Activated CD4-positive, alpha-beta T cell treated with anti-CD3 and anti-CD28 coated beads, Interleukin-2, amount 10 ng/mL, durations not matched to agents 7 days and 5 days (primary cell): Measurements from ENCODE around the gene SORCS2. TPM values are rescaled to one million over a fixed set of nuclear protein-coding genes. Genes with fewer than 3 reads are reported as not detected.

Source experiments
- CTCF ChIA-PET: fragments of 350-600 bp; sonication (Branson Sonifier 250); formaldehyde crosslinking; loops from one replicate; lab custom pipeline; 2021; ENCODE audit warnings: antibody characterized with exemption; lab: Charles Lee
- POLR2A ChIA-PET: fragments of 350-600 bp; sonication (Branson Sonifier 250); formaldehyde crosslinking; loops from one replicate; lab custom pipeline; 2021; ENCODE audit warnings: antibody characterized with exemption; lab: Charles Lee
- DNase-seq: peaks from one replicate; pipeline ENCODE4 v3.0.0-alpha.2; 2020
- H3K27ac Mint-ChIP-seq: one replicate; pipeline ENCODE4 v1.8.0; 2021; ENCODE audit warnings: mild to moderate bottlenecking, moderate library complexity, mixed read lengths
- H3K27me3 Mint-ChIP-seq: one replicate; pipeline ENCODE4 v1.8.0; 2021; ENCODE audit warnings: mixed read lengths
- H3K36me3 Mint-ChIP-seq: one replicate; pipeline ENCODE4 v1.8.0; 2021; ENCODE audit warnings: low read depth, mixed read lengths
- H3K4me1 Mint-ChIP-seq: one replicate; pipeline ENCODE4 v1.8.0; 2021; ENCODE audit warnings: mixed read lengths
- H3K4me3 Mint-ChIP-seq: one replicate; pipeline ENCODE4 v1.8.0; 2021; ENCODE audit warnings: mild to moderate bottlenecking, moderate library complexity, mixed read lengths
- H3K9me3 Mint-ChIP-seq: one replicate; pipeline ENCODE4 v1.8.0; 2021; ENCODE audit warnings: mixed read lengths
- total RNA-seq, 2 experiments: library from RNA; stranded (reverse); gene quantifications; one replicate each; pipeline ENCODE4 v1.2.3, GENCODE V29; 2021

The SORCS2 gene
- total RNA-seq, 2 experiments from 2014 or later, result not detected

GRCh38 chr4:7631288-7632014 lies 439.1 kb downstream of the SORCS2 start:
- POLR2A ChIA-PET, result no interaction called here
- no peaks in the 10 kb centered on the region for H3K36me3 Mint-ChIP-seq
- no peak for DNase-seq
- H3K9me3 Mint-ChIP-seq, result no peaks in the 10 kb centered on the region
- CTCF ChIA-PET, result no interaction called here
- H3K4me3 Mint-ChIP-seq, result no peak overlapping the region
- H3K27ac Mint-ChIP-seq, result no peak overlapping the region
- H3K4me1 Mint-ChIP-seq, result no peaks in the 10 kb centered on the region
- H3K27me3 Mint-ChIP-seq, result peaks cover 7% of the 10 kb centered on the region

DNA sequence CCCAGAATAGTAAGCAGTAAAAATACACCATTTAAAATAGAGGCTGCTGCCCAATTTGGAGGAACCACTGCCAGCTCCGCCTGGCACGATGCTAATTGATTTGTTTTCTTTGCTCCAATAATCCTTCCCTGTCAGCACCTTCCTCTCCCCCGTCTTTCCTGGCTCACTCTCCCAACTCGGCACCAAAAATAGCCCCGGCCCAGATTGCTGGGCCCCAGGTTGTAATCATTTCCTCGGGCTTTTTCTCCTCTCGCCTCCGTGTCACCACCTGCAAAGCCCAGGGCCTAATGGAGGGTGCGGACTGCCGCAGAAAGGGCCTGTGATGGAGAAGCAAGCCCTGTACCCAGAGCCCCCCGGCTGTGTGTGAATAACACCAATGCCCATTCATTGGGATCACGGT lies 440.0 kb downstream of the SORCS2 start:
- H3K4me3 Mint-ChIP-seq, result no peak overlapping the region
- H3K9me3 Mint-ChIP-seq, result no peaks in the 10 kb centered on the region
- ChIA-PET CTCF (no interaction called here), POLR2A (no interaction called here)
- no peak overlapping the region for H3K27ac Mint-ChIP-seq
- H3K4me1 Mint-ChIP-seq, result no peaks in the 10 kb centered on the region
- peaks cover 7% of the 10 kb centered on the region for H3K27me3 Mint-ChIP-seq
- H3K36me3 Mint-ChIP-seq, result no peaks in the 10 kb centered on the region
- DNase-seq, result no peak

GRCh38 chr4:7632971-7633370 lies 440.6 kb downstream of the SORCS2 start:
- POLR2A ChIA-PET, result no interaction called here
- CTCF ChIA-PET, result no interaction called here
- no peak overlapping the region for H3K4me3 Mint-ChIP-seq
- no peaks in the 10 kb centered on the region for H3K4me1 Mint-ChIP-seq
- H3K36me3 Mint-ChIP-seq, result no peaks in the 10 kb centered on the region
- peaks cover 7% of the 10 kb centered on the region for H3K27me3 Mint-ChIP-seq
- no peak overlapping the region for H3K27ac Mint-ChIP-seq
- DNase-seq, result no peak
- no peaks in the 10 kb centered on the region for H3K9me3 Mint-ChIP-seq

DNA sequence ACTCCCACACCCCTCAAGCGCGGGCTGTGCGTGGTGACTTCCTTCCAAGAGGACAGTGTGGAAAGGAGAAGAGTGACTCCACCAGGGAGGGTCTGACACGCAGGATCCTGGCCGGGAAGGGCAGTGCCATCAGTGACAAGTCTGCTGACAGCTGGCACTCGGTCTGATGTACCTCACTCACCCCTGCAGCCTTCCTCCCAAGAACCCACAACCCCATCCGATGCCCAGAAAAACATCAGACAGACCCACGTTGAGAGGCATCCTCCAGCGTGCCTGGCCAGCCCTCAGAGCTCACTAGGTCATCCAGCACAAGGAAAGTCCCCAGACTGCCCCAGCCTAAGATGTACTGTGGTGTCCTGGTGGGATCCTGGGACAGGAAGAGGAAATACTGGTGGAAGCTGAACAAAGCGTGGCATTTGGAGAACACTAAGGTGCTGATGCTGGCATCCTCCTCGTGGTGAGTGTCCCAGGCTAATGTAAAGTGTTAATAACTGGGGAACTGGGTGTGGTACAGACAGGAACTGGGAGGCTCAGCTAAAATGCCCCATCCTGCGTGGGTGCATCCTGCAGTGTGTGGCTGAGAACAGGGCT lies 442.4 kb downstream of the SORCS2 start:
- ChIA-PET POLR2A (no interaction called here), CTCF (no interaction called here)
- Mint-ChIP-seq H3K27ac (no peak overlapping the region), H3K4me1 (no peaks in the 10 kb centered on the region), H3K4me3 (no peak overlapping the region), H3K36me3 (no peaks in the 10 kb centered on the region), H3K9me3 (no peaks in the 10 kb centered on the region), H3K27me3 (peaks cover 7% of the 10 kb centered on the region)
- no peak for DNase-seq

DNA sequence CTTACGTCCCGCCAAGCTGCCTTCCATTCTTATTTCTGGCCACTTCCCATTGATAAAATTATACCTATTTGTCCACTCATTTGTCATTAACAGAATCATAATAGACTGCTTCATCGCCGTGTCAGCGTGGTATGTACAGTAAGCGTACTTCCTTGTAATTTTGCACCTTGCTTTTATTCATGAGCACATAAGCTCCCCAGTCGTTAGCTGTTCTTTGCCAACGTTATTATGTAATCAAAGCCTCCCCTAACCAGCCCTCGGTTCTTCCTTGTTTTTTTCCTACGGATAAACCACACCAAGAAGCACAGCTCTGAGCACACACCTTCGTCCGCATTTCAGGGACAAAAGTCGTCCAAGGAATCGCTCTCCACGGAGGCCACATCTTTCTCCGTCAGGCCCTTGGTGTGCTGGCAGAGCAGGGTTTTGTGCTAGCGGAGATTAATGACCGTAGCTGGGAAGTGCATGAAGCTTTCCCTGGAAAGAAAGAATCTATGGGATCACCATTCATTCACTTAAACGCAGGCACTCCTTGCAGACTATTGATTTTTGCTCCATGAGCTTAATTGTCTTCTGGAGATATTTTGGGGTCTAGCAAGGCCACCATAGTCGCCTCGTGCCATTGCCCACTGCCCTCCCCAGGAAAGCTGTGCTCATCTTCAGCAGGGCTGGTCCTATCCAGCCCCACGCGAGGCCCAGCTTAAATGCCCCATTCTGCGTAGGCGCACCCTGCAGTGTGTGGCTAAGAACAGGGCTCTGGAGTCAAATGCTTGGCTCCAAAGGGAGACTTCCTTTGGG lies 443.3 kb downstream of the SORCS2 start:
- H3K4me3 Mint-ChIP-seq, result no peak overlapping the region
- POLR2A ChIA-PET, result no interaction called here
- H3K9me3 Mint-ChIP-seq, result no peaks in the 10 kb centered on the region
- H3K4me1 Mint-ChIP-seq, result no peaks in the 10 kb centered on the region
- no peak for DNase-seq
- CTCF ChIA-PET, result no interaction called here
- H3K27me3 Mint-ChIP-seq, result peaks cover 7% of the 10 kb centered on the region
- H3K36me3 Mint-ChIP-seq, result no peaks in the 10 kb centered on the region
- no peak overlapping the region for H3K27ac Mint-ChIP-seq

DNA sequence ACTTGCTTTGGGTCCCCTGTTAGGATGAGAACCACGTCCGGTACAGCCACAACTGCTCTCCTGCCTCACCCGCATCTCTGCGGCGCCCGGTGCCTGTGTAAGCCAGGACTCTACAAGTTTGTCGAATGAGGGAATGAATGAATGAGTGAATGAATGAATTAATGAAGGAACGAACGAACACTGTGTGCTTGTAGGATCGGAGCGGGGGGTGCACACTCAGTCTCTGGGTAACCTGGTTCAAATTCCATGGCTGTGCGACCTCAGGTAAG lies 443.8 kb downstream of the SORCS2 start:
- no peaks in the 10 kb centered on the region for H3K36me3 Mint-ChIP-seq
- DNase-seq, result no peak
- no peak overlapping the region for H3K4me3 Mint-ChIP-seq
- POLR2A ChIA-PET, result no interaction called here
- H3K9me3 Mint-ChIP-seq, result no peaks in the 10 kb centered on the region
- CTCF ChIA-PET, result interaction anchor here (1.3 kb wide), 1 partner anchor 11 kb away, joined by 4 read pairs; no protein-coding TSS in a partner anchor
- no peaks in the 10 kb centered on the region for H3K4me1 Mint-ChIP-seq
- peaks cover 2% of the 10 kb centered on the region for H3K27me3 Mint-ChIP-seq
- no peak overlapping the region for H3K27ac Mint-ChIP-seq

- Mint-ChIP-seq H3K4me1 (no peaks in the 10 kb centered on the region), H3K4me3 (no peak overlapping the region), H3K36me3 (no peaks in the 10 kb centered on the region), H3K27ac (no peak overlapping the region), H3K9me3 (no peaks in the 10 kb centered on the region), H3K27me3 (peaks cover 2% of the 10 kb centered on the region)
- no peak for DNase-seq
- POLR2A ChIA-PET, result no interaction called here
- CTCF ChIA-PET, result interaction anchor here (1.3 kb wide), 1 partner anchor 10 kb away, joined by 4 read pairs; no protein-coding TSS in a partner anchor
Observed at GRCh38 chr4:7637139-7637538, 444.8 kb downstream of the SORCS2 start.

DNA sequence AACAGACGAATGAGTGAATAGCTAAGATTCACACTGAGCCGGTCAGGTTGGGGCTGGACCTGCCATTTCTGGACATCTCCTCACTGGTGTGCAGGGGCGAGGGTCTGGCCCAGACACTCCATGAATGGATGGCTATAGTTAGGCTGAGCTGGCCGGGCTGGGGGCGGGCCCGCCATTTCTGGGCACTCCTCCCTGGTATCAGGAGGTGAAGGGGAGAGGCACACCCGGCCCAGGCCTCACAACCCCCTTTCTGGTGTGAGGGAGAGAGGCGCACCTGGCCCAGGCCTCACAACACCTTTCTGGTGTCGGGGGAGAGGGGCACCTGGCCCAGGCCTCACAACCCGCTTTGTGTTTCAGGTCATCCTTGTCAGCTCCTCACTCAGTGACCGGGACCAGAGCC lies 445.6 kb downstream of the SORCS2 start:
- Mint-ChIP-seq H3K27me3 (peaks cover 2% of the 10 kb centered on the region), H3K9me3 (no peaks in the 10 kb centered on the region), H3K36me3 (no peaks in the 10 kb centered on the region), H3K4me3 (no peak overlapping the region), H3K27ac (no peak overlapping the region), H3K4me1 (no peaks in the 10 kb centered on the region)
- ChIA-PET CTCF (no interaction called here), POLR2A (no interaction called here)
- no peak for DNase-seq

DNA sequence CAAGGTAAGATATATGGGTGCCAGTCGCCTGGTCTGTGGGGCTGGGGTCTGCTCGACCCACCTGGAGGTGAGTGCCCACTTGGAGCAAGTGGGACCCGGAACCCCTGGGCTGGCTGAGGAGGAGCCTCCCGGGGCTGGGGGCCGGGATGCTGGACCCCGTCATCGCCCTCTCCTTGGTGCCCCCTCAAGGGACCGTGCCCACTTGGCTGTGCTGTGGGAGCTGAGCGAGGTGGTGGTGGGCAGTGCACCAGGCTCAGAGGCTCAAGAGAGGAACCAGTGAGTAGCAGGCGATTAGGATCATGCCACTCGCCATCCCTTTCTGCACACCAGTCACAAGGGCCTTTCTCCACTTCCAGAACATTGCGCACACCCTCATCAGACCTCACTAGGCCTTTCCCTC lies 446.2 kb downstream of the SORCS2 start:
- no peaks in the 10 kb centered on the region for H3K4me1 Mint-ChIP-seq
- H3K27me3 Mint-ChIP-seq, result peaks cover 2% of the 10 kb centered on the region
- no peak overlapping the region for H3K4me3 Mint-ChIP-seq
- ChIA-PET CTCF (no interaction called here), POLR2A (no interaction called here)
- DNase-seq, result no peak
- no peak overlapping the region for H3K27ac Mint-ChIP-seq
- no peaks in the 10 kb centered on the region for H3K9me3 Mint-ChIP-seq
- H3K36me3 Mint-ChIP-seq, result no peaks in the 10 kb centered on the region

- no peak overlapping the region for H3K4me3 Mint-ChIP-seq
- no peak overlapping the region for H3K27ac Mint-ChIP-seq
- no peaks in the 10 kb centered on the region for H3K9me3 Mint-ChIP-seq
- DNase-seq, result no peak
- H3K36me3 Mint-ChIP-seq, result no peaks in the 10 kb centered on the region
- H3K4me1 Mint-ChIP-seq, result no peaks in the 10 kb centered on the region
- POLR2A ChIA-PET, result no interaction called here
- H3K27me3 Mint-ChIP-seq, result peaks cover 2% of the 10 kb centered on the region
- CTCF ChIA-PET, result no interaction called here
Observed at GRCh38 chr4:7638984-7639789, 446.8 kb downstream of the SORCS2 start.

- no peaks in the 10 kb centered on the region for H3K27me3 Mint-ChIP-seq
- no peak overlapping the region for H3K4me3 Mint-ChIP-seq
- H3K4me1 Mint-ChIP-seq, result no peaks in the 10 kb centered on the region
- H3K9me3 Mint-ChIP-seq, result no peaks in the 10 kb centered on the region
- DNase-seq, result no peak
- CTCF ChIA-PET, result no interaction called here
- POLR2A ChIA-PET, result no interaction called here
- H3K36me3 Mint-ChIP-seq, result no peaks in the 10 kb centered on the region
- H3K27ac Mint-ChIP-seq, result no peak overlapping the region
Observed at GRCh38 chr4:7640136-7640535, 447.8 kb downstream of the SORCS2 start.

DNA sequence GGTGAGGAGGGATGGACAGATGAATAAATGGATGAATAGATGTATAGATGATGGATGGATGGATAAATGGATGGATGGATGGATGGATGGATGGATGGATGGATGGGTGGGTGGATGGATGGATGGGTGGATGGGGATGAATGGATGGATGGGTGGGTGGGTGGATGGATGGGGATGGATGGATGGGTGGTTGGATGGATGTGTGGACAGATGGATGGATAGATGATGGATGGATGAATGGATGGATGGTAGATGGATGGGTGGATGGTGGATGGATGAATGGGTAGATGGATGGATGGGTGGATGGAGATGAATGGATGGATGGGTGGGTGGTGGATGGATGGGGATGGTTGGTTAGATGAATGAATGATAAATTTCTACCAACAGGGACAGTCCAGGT lies 449.4 kb downstream of the SORCS2 start:
- H3K27ac Mint-ChIP-seq, result no peak overlapping the region

More for the DNA sequence above, 449.4 kb downstream of the SORCS2 start:
- Mint-ChIP-seq H3K27me3 (no peaks in the 10 kb centered on the region), H3K9me3 (no peaks in the 10 kb centered on the region), H3K4me1 (no peaks in the 10 kb centered on the region), H3K36me3 (no peaks in the 10 kb centered on the region), H3K4me3 (no peak overlapping the region)
- DNase-seq, result no peak
- CTCF ChIA-PET, result no interaction called here
- POLR2A ChIA-PET, result no interaction called here
